K562 (cell line): ENCODE measurements around the gene RGL4.

ENCODE experiments used
- CTCF ChIP-seq, 3 experiments: IDR thresholded peaks in 2 of 3; conservative IDR thresholded peaks in 1 of 3; 2 replicates each; pipeline ENCODE4 v1.5.1; 2011 to 2012; ENCODE audit warnings: low read length in 3 of 3, mild to moderate bottlenecking in 3 of 3, control low read depth in 2 of 3, improper control_type of control experiment in 1 of 3, inconsistent platforms in 1 of 3, low read depth in 1 of 3, mixed read lengths in 1 of 3, moderate library complexity in 1 of 3; ENCODE audit not compliant: insufficient read depth in 2 of 3
- EZH2 ChIP-seq: IDR thresholded peaks from 2 replicates; pipeline ENCODE4 v1.6.1; 2012; ENCODE audit warnings: low read depth, mild to moderate bottlenecking, inconsistent platforms, low read length, borderline replicate concordance
- FOS ChIP-seq: IDR thresholded peaks from 3 replicates; pipeline ENCODE4 v1.6.1; 2011; ENCODE audit not compliant: insufficient read length; ENCODE audit errors: extremely low read depth
- HIVEP1 ChIP-seq: fragments of 250-450 bp; sonication (Bioruptor Pico); IDR thresholded peaks from 2 replicates; pipeline ENCODE4 v1.4.0; 2020; ENCODE audit warnings: mild to moderate bottlenecking
- HSF4 ChIP-seq: fragments of 250-450 bp; sonication (Bioruptor Pico); IDR thresholded peaks from 2 replicates; pipeline ENCODE4 v2.1.2; 2022; ENCODE audit warnings: mild to moderate bottlenecking, moderate library complexity, borderline replicate concordance
- MAX ChIP-seq: sonication (generic); formaldehyde crosslinking; IDR thresholded peaks from 2 replicates; pipeline ENCODE4 v1.9.0; 2022; ENCODE audit warnings: mild to moderate bottlenecking, missing genetic modification reagents
- TF ChIP-seq, protein P1 (sequence below): fragments of 250-450 bp; sonication (Bioruptor Pico); IDR thresholded peaks from 2 replicates; pipeline ENCODE4 v1.4.0; 2020; ENCODE audit warnings: mild to moderate bottlenecking, moderate library complexity
- TF ChIP-seq, protein P2 (sequence below): IDR thresholded peaks from 3 replicates; pipeline ENCODE4 v1.6.1; 2011; ENCODE audit warnings: borderline replicate concordance, mild to moderate bottlenecking; ENCODE audit not compliant: insufficient read length, insufficient read depth
- TF ChIP-seq, protein P3 (sequence below): IDR thresholded peaks from 2 replicates; pipeline ENCODE4 v1.6.1; 2016; ENCODE audit warnings: missing genetic modification characterization, missing compliant biosample characterization

- TF ChIP-seq CTCF (IDR thresholded peaks at IDR 0.05 in 2 of 3, conservative IDR thresholded peaks at IDR 0.05 in 1 of 3; ENCODE audit: insufficient read depth in 2 of 3, low read depth in 1 of 3, low read length in 3 of 3) = no peak
- TF ChIP-seq, protein P1, sequence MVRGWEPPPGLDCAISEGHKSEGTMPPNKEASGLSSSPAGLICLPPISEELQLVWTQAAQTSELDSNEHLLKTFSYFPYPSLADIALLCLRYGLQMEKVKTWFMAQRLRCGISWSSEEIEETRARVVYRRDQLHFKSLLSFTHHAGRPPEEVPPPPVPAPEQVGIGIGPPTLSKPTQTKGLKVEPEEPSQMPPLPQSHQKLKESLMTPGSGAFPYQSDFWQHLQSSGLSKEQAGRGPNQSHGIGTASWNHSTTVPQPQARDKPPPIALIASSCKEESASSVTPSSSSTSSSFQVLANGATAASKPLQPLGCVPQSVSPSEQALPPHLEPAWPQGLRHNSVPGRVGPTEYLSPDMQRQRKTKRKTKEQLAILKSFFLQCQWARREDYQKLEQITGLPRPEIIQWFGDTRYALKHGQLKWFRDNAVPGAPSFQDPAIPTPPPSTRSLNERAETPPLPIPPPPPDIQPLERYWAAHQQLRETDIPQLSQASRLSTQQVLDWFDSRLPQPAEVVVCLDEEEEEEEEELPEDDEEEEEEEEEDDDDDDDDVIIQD (CRISPR knock-in tag) = no peak
- no peak for TF ChIP-seq HIVEP1 (CRISPR knock-in tag)
- TF ChIP-seq, protein P2, sequence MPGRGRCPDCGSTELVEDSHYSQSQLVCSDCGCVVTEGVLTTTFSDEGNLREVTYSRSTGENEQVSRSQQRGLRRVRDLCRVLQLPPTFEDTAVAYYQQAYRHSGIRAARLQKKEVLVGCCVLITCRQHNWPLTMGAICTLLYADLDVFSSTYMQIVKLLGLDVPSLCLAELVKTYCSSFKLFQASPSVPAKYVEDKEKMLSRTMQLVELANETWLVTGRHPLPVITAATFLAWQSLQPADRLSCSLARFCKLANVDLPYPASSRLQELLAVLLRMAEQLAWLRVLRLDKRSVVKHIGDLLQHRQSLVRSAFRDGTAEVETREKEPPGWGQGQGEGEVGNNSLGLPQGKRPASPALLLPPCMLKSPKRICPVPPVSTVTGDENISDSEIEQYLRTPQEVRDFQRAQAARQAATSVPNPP = no peak
- no peak for TF ChIP-seq HSF4 (CRISPR knock-in tag)
- no peak for TF ChIP-seq FOS
- TF ChIP-seq MAX = no peak
- TF ChIP-seq, protein P3, sequence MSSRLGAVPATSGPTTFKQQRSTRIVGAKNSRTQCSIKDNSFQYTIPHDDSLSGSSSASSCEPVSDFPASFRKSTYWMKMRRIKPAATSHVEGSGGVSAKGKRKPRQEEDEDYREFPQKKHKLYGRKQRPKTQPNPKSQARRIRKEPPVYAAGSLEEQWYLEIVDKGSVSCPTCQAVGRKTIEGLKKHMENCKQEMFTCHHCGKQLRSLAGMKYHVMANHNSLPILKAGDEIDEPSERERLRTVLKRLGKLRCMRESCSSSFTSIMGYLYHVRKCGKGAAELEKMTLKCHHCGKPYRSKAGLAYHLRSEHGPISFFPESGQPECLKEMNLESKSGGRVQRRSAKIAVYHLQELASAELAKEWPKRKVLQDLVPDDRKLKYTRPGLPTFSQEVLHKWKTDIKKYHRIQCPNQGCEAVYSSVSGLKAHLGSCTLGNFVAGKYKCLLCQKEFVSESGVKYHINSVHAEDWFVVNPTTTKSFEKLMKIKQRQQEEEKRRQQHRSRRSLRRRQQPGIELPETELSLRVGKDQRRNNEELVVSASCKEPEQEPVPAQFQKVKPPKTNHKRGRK (tag) = no peak
- TF ChIP-seq EZH2 = no peak
Measured at GRCh38 chr22:23718371-23719165, 27.8 kb downstream of the RGL4 start.
